K562 (cell line): ENCODE data around the gene SIGLEC5. TPM values are rescaled to one million over a fixed set of nuclear protein-coding genes. Genes with fewer than 3 reads are reported as not detected.

Experiments
- ATAC-seq: fragments of 200-7000 bp; cut with Tn5 transposase; 3 replicates; pipeline ENCODE4 v1.9.1; 2020; ENCODE audit warnings: moderate library complexity
- BruUV-seq: library from RNA; stranded (reverse); fragments of 400-500 nt; replicated peaks from 2 replicates; lab custom pipeline; 2021; lab: Mats Ljungman, UMichigan
- CTCF ChIA-PET: fragments of 300-600 bp; formaldehyde crosslinking; extraction: SDS; loops from one replicate; lab custom pipeline; 2021; ENCODE audit warnings: low intra/inter-chr PET ratio; lab: Yijun Ruan, JAX
- POLR2A ChIA-PET: fragments of 300-600, 350-650 bp; sonication (Branson Sonifier 250); formaldehyde crosslinking; extraction: SDS; loops from one replicate; lab custom pipeline; 2021; ENCODE audit warnings: antibody characterized with exemption, inconsistent platforms; lab: Yijun Ruan, JAX
- DNase-seq, 4 experiments: peaks; one replicate each; pipeline versions ENCODE4 v3.0.0 to v3.0.0-alpha.2; 2011 to 2018; ENCODE audit warnings: low spot score in 3 of 4, mixed read lengths in 3 of 4; ENCODE audit errors: extremely low read depth in 1 of 4
- FAIRE-seq: peaks from 2 replicates; lab custom pipeline; 2011; peaks lifted over from hg19 to GRCh38; lab: Jason Lieb, UNC
- H2AFZ ChIP-seq: 2 replicates; pipeline ENCODE4 v1.6.0; 2011; ENCODE audit warnings: low read depth, low read length, control low read depth, inconsistent platforms
- H3K27ac ChIP-seq: fragments of 200-600 bp; 3 replicates; pipeline ENCODE4 v1.8.0; 2011; ENCODE audit warnings: low read depth, mild to moderate bottlenecking, control low read depth, inconsistent platforms, low read length, moderate library complexity, mixed read lengths; ENCODE audit errors: extremely low read depth
- H3K27me3 ChIP-seq, 2 experiments: fragments of 300-600 bp in 1 of 2; 2 replicates in 1 of 2; 3 replicates in 1 of 2; pipeline versions ENCODE4 v1.6.0 to v1.8.0; 2011; ENCODE audit warnings: inconsistent platforms in 2 of 2, low read length in 2 of 2, mild to moderate bottlenecking in 1 of 2, mixed read lengths in 1 of 2, moderate library complexity in 1 of 2; ENCODE audit not compliant: control insufficient read depth in 2 of 2, insufficient read depth in 2 of 2
- H3K36me3 ChIP-seq: fragments of 300-600 bp; 3 replicates; pipeline ENCODE4 v1.8.0; 2011; ENCODE audit warnings: mild to moderate bottlenecking, low read length, inconsistent platforms; ENCODE audit not compliant: control insufficient read depth, insufficient read depth
- H3K4me1 ChIP-seq, 2 experiments: fragments of 200-600 bp in 1 of 2; replicated peaks in 1 of 2; 2 replicates in 1 of 2; 3 replicates in 1 of 2; pipeline versions ENCODE4 v1.5.1 to v1.8.0; 2011; ENCODE audit warnings: inconsistent platforms in 2 of 2, low read length in 2 of 2, mild to moderate bottlenecking in 1 of 2, mixed read lengths in 1 of 2, moderate library complexity in 1 of 2; ENCODE audit not compliant: control insufficient read depth in 2 of 2, insufficient read depth in 2 of 2
- H3K4me2 ChIP-seq: 2 replicates; pipeline ENCODE4 v1.6.1; 2011; ENCODE audit warnings: low read length, control low read depth, inconsistent platforms, mixed read lengths; ENCODE audit not compliant: insufficient read depth
- H3K4me3 ChIP-seq: fragments of 200-600 bp; sonication (generic), shearing (Covaris generic); 2 replicates; pipeline ENCODE4 v1.5.1; 2016; ENCODE audit warnings: control low read depth, inconsistent platforms
- H3K79me2 ChIP-seq: fragments of 200-600 bp; 3 replicates; pipeline ENCODE4 v1.8.0; 2011; ENCODE audit warnings: low read length, inconsistent platforms; ENCODE audit not compliant: control insufficient read depth, insufficient read depth
- H3K9ac ChIP-seq, 2 experiments: 2 replicates each; pipeline versions ENCODE4 v1.6.0 to v1.6.1; 2011; ENCODE audit warnings: low read depth in 2 of 2, low read length in 2 of 2, control low read depth in 1 of 2, inconsistent platforms in 1 of 2, mild to moderate bottlenecking in 1 of 2, mixed read lengths in 1 of 2; ENCODE audit not compliant: insufficient read depth in 1 of 2
- H3K9me1 ChIP-seq: one replicate; pipeline ENCODE4 v1.6.0; 2011; ENCODE audit warnings: inconsistent platforms, mild to moderate bottlenecking, low read length, moderate library complexity; ENCODE audit not compliant: control insufficient read depth, insufficient read depth
- H3K9me3 ChIP-seq: replicated peaks from 2 replicates; pipeline ENCODE4 v1.5.1; 2011; ENCODE audit warnings: low read depth, low read length, inconsistent platforms; ENCODE audit not compliant: control insufficient read depth, insufficient read depth
- H4K20me1 ChIP-seq: replicated peaks from 2 replicates; pipeline ENCODE4 v1.6.1; 2011; ENCODE audit warnings: low read length, inconsistent platforms, mixed read lengths; ENCODE audit not compliant: control insufficient read depth, insufficient read depth
- BDP1 ChIP-seq: IDR thresholded peaks from 3 replicates; pipeline ENCODE4 v1.6.1; 2011; ENCODE audit not compliant: insufficient read length, insufficient read depth
- BRD4 ChIP-seq: fragments of 200-600 bp; sonication (generic); IDR thresholded peaks from 2 replicates; pipeline ENCODE4 v1.6.1; 2017; ENCODE audit warnings: inconsistent platforms
- FOS ChIP-seq: IDR thresholded peaks from 3 replicates; pipeline ENCODE4 v1.6.1; 2011; ENCODE audit not compliant: insufficient read length; ENCODE audit errors: extremely low read depth
- HCFC1 ChIP-seq: IDR thresholded peaks from 2 replicates; pipeline ENCODE4 v1.6.1; 2012; ENCODE audit warnings: low read depth, low read length, improper control_type of control experiment
- JUND ChIP-seq, 2 experiments: IDR thresholded peaks; 2 replicates in 1 of 2; 3 replicates in 1 of 2; pipeline ENCODE4 v1.6.1; 2011; ENCODE audit warnings: borderline replicate concordance in 2 of 2, low read depth in 2 of 2, low read length in 2 of 2, improper control_type of control experiment in 1 of 2, missing biosample characterization in 1 of 2, missing genetic modification characterization in 1 of 2, missing genetic modification reagents in 1 of 2
- KAT2B ChIP-seq: IDR thresholded peaks from one replicate; pipeline ENCODE4 v1.6.1; 2012; ENCODE audit warnings: low read depth, mild to moderate bottlenecking, control low read depth, inconsistent platforms, low read length, moderate library complexity
- MEF2A ChIP-seq: IDR thresholded peaks from 2 replicates; pipeline ENCODE4 v1.6.1; 2011; ENCODE audit warnings: low read depth, mild to moderate bottlenecking, low read length, moderate library complexity; ENCODE audit not compliant: control insufficient read depth
- MTA1 ChIP-seq: fragments of 450-650 bp; IDR thresholded peaks from 2 replicates; pipeline ENCODE4 v1.6.1; 2017; ENCODE audit warnings: borderline replicate concordance
- POLR2G ChIP-seq: fragments of 200-400 bp; formaldehyde crosslinking; IDR thresholded peaks from 2 replicates; pipeline ENCODE4 v1.6.1; 2017; ENCODE audit warnings: low read depth, mild to moderate bottlenecking, antibody characterized with exemption, low read length, moderate library complexity
- RFX5 ChIP-seq: IDR thresholded peaks from 2 replicates; pipeline ENCODE4 v1.6.1; 2011; ENCODE audit warnings: low read depth, mild to moderate bottlenecking, improper control_type of control experiment, low read length
- SLC30A9 ChIP-seq: fragments of 250-450 bp; sonication (Bioruptor Pico); IDR thresholded peaks from 2 replicates; pipeline ENCODE4 v1.8.0; 2022; ENCODE audit warnings: mild to moderate bottlenecking, moderate library complexity
- SREBF2 ChIP-seq: sonication (generic); formaldehyde crosslinking; IDR thresholded peaks from 2 replicates; pipeline ENCODE4 v1.4.0; 2020; ENCODE audit warnings: mild to moderate bottlenecking, missing genetic modification reagents
- TAF15 ChIP-seq: fragments of 200-400 bp; formaldehyde crosslinking; IDR thresholded peaks from 2 replicates; pipeline ENCODE4 v1.6.1; 2017; ENCODE audit warnings: mild to moderate bottlenecking, low read depth, low read length, moderate library complexity
- XRCC5 ChIP-seq: fragments of 200-400 bp; formaldehyde crosslinking; IDR thresholded peaks from 2 replicates; pipeline ENCODE4 v1.6.1; 2017; ENCODE audit warnings: low read depth, mild to moderate bottlenecking, low read length
- ZC3H11A ChIP-seq: IDR thresholded peaks from 2 replicates; pipeline ENCODE4 v1.6.1; 2012; ENCODE audit warnings: low read depth, low read length, improper control_type of control experiment
- ZKSCAN3 ChIP-seq: fragments of 250-450 bp; sonication (Bioruptor Pico); IDR thresholded peaks from 2 replicates; pipeline ENCODE4 v1.4.0; 2020
- ZMIZ1 ChIP-seq, 2 experiments: fragments of 150-350 bp in 1 of 2; IDR thresholded peaks; 2 replicates each; pipeline ENCODE4 v1.6.1; 2012 to 2016; ENCODE audit warnings: low read depth in 2 of 2, low read length in 2 of 2, mild to moderate bottlenecking in 1 of 2, moderate library complexity in 1 of 2
- ZNF140 ChIP-seq: fragments of 250-450 bp; sonication (Bioruptor Pico); IDR thresholded peaks from 2 replicates; pipeline ENCODE4 v1.8.0; 2021; ENCODE audit warnings: moderate library complexity, mild to moderate bottlenecking, inconsistent platforms
- ZNF766 ChIP-seq: fragments of 200-800 bp; sonication (Bioruptor generic); conservative IDR thresholded peaks from 2 replicates; pipeline ENCODE4 v1.6.1; 2016; ENCODE audit warnings: missing genetic modification characterization, missing compliant biosample characterization
- ZNF77 ChIP-seq: fragments of 250-450 bp; sonication (Bioruptor Pico); IDR thresholded peaks from 2 replicates; pipeline ENCODE4 v1.5.0; 2020
- WGBS: fragments of 100-300 bp; shearing (Covaris generic); methylation state at CpG from one replicate; pipeline ENCODE4 v1.1.6; 2016; ENCODE audit warnings: low coverage, mixed read lengths; ENCODE audit not compliant: insufficient coverage; ENCODE audit errors: missing lambda C conversion rate; 5-methylcytosine and 5-hydroxymethylcytosine counted together
- in situ Hi-C: fragments of 300-500 bp; cut with MboI; formaldehyde crosslinking; loops from 4 replicates; pipeline ENCODE4 v1.15.0; 2018; ENCODE audit warnings: inconsistent platforms, mixed read lengths
- intact Hi-C: fragments of 100-400 bp; cut with micrococcal nuclease; formaldehyde crosslinking; loops from 2 replicates; pipeline ENCODE4 v1.14.2; 2022
- polyA plus RNA-seq, 8 experiments: library from polyadenylated mRNA; depleted of rRNA in 4 of 8; stranded (reverse) in 5 of 8; unstranded in 3 of 8; fragments of >200 nt; fragmentation: Nextera tagmentation in 2 of 8; fragmentation: Illumina TruSeq in 1 of 8; extraction: Ambion mirVana in 2 of 8; extraction: Trizol in 1 of 8; gene quantifications; 2 replicates each; pipeline versions ENCODE4 v1.2.1 to v1.2.3, GENCODE V29; 2011 to 2014; ENCODE audit warnings: inconsistent platforms in 1 of 8, missing spikeins in 1 of 8
- total RNA-seq, 7 experiments: library from RNA; depleted of rRNA in 6 of 7; stranded (reverse); fragments of >200 nt in 6 of 7; fragmentation: Illumina TruSeq in 2 of 7; extraction: Trizol in 2 of 7; gene quantifications; 2 replicates each; pipeline versions ENCODE4 v1.2.1 to v1.2.3, GENCODE V29; 2011 to 2021; ENCODE audit warnings: low replicate concordance in 1 of 7

Gene SIGLEC5
- total and polyA plus RNA-seq, 9 of the 15 experiments (the other 6 are each of a cell fraction or from before 2014, with no cell fraction given): 0.14 TPM; not detected in 8

- TF ChIP-seq JUND (IDR thresholded peaks at IDR 0.05; ENCODE audit: borderline replicate concordance, low read depth, low read length) (no peak), JUND (tag; IDR thresholded peaks at IDR 0.05; ENCODE audit: borderline replicate concordance, low read depth, low read length) (no peak), SLC30A9 (no peak), ZNF140 (CRISPR knock-in tag) (no peak), KAT2B (no peak), MTA1 (no peak), MEF2A (no peak), XRCC5 (no peak), BDP1 (no peak), HCFC1 (no peak), ZC3H11A (no peak), BRD4 (no peak), ZNF766 (CRISPR knock-in tag) (no peak), TAF15 (no peak), ZKSCAN3 (no peak), ZNF77 (CRISPR knock-in tag) (no peak), RFX5 (no peak), ZMIZ1 (IDR thresholded peaks at IDR 0.05; ENCODE audit: low read depth in 2 of 2, low read length in 2 of 2) (no peak), FOS (no peak), POLR2G (no peak), SREBF2 (no peak)
- Histone ChIP-seq H3K27ac (no peak overlapping the region), H3K4me1 (peaks cover 10 to 16% of the 10 kb centered on the region in 2 experiments; a peak in 4 of 5 replicates), H2AFZ (no peak overlapping the region), H3K9ac (no peak overlapping the region), H3K4me2 (no peak overlapping the region), H3K27me3 (no peaks in the 10 kb centered on the region), H3K9me1 (no peaks in the 10 kb centered on the region), H3K79me2 (peaks cover 74% of the 10 kb centered on the region), H3K4me3 (no peak overlapping the region), H3K36me3 (peaks cover 86% of the 10 kb centered on the region), H3K9me3 (no peaks in the 10 kb centered on the region; the same call in 1 of the 2 replicates), H4K20me1 (no peaks in the 10 kb centered on the region)
- DNase-seq: no peak
- 79% methylated on average over 6 of the region's 6 CpGs for WGBS
- ATAC-seq: no peak
- no peak for FAIRE-seq
- in situ Hi-C loops: no loop called here
- intact Hi-C loops: no loop called here
- ChIA-PET CTCF (no interaction called here), POLR2A (no interaction called here)
- no TSS peak for BruUV-seq
These were observed 53.4 kb downstream of the SIGLEC5 start for GRCh38 chr19:51576850-51577249.
